NCI-H1092 (cell line): ENCODE data around the gene SPG7.

Experiments used
- DNase-seq: peaks from one replicate; lab custom pipeline; 2025; lab: John Stamatoyannopoulos, UW

Gene SPG7

DNA sequence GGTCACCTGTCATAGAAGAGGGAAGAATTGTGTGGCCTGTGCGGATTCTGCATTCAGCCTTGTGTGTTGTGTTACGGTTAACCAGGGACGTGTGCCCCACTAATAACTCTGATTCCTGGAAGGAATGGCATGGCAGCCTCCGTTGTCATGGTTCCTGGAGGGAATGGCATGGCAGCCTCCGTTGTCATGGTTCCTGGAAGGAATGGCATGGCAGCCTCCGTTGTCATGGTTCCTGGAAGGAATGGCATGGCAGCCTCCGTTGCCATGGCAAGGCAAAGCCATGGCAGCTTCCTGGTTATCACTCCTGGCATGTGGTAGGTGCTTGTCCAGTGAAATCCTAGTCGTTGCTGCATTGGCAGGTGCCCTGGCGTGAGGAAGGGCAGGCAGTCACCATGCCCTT, 8.9 kb downstream of the SPG7 start:
- no peak for DNase-seq

DNA sequence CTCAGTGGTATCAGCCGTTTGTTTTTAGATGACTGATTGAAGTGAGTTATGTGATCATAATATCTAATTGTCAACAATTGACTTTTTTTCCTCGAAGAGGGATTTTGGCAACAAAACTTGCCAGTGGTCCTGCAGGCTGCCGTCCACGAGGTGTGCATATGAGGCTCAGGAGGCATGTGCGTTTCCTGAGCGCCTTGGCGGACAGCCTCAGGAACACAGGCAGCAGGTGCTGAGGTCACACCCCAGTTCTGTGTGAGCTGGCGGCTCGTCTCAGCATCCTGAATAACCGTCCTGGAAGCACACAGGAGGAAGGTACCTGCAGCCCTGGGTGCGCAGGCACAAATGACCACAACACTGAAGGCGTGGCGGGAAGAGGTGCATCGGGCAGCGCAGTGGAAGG, 11.7 kb downstream of the SPG7 start:
- DNase-seq: no peak

DNA sequence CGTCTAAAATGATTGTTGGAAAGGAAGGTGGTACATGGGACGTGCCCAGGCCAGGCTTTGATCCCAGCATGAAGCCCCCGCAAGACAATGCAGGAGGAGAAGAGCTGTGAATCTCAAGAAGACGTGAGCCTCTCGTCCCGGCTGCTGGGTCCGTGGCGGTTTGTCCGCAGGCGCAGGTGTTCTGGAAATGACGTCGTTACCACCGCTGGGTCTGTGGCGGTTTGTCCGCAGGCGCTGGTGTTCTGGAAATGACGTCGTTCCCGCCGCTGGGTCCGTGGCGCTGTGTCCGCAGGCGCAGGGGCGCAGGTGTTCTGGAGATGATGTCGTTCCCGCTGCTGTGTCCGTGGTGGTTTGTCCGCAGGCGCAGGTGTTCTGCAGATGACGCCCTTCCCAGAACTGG, 14.1 kb downstream of the SPG7 start:
- DNase-seq: no peak

DNA sequence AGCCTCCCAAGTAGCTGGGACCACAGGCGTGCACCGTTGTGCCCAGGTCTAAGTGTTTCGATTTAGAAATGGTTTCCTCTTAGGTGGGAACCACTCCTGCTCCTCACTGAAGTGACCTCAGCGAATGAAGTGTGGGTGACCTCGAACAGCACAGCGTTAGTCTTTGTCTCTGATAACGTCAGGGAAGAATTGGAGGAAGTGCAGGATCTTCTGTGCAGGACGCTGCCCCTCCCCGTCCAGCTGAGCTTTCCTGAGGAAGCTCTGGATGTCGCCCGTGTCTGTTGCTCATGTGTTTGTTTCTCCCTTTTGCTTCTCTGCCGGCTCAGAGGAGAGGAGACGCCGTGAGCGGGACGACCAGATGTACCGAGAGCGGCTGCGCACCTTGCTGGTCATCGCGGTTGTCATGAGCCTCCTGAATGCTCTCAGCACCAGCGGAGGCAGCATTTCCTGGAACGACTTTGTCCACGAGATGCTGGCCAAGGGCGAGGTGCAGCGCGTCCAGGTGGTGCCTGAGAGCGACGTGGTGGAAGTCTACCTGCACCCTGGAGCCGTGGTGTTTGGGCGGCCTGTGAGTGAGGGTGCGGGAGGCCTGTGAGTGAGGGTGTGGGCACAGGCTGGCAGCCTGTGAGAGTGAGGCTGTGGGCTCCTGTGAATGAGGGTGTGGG, 15.6 kb downstream of the SPG7 start:
- DNase-seq: no peak

- no peak for DNase-seq
Measured at GRCh38 chr16:89525146-89525913, 17.1 kb downstream of the SPG7 start.

GRCh38 chr16:89529097-89529496, 20.9 kb downstream of the SPG7 start:
- DNase-seq: no peak

GRCh38 chr16:89530401-89531381, 22.5 kb downstream of the SPG7 start:
- DNase-seq: no peak

- DNase-seq: no peak
Measured at GRCh38 chr16:89531821-89532526, 23.8 kb downstream of the SPG7 start.

GRCh38 chr16:89534252-89534756, 26.1 kb downstream of the SPG7 start:
- DNase-seq: no peak

DNA sequence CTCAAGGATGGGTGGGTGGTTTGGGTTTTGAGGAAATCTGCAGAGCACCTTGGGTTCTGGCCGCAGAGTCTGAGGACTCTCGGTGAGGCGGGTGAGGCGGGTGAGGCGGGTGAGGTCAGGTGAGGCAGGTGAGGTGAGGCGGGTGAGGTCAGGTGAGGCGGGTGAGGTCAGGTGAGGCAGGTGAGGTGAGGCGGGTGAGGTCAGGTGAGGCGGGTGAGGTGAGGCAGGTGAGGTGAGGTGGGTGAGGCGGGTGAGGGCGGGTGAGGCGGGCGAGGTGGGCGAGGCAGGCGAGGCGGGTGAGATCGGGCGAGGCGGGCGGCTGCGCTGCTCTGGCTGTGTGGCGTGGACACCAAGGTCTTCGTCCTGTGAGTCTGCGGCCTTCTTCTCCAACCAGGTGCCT, 28.2 kb downstream of the SPG7 start:
- DNase-seq: no peak

DNA sequence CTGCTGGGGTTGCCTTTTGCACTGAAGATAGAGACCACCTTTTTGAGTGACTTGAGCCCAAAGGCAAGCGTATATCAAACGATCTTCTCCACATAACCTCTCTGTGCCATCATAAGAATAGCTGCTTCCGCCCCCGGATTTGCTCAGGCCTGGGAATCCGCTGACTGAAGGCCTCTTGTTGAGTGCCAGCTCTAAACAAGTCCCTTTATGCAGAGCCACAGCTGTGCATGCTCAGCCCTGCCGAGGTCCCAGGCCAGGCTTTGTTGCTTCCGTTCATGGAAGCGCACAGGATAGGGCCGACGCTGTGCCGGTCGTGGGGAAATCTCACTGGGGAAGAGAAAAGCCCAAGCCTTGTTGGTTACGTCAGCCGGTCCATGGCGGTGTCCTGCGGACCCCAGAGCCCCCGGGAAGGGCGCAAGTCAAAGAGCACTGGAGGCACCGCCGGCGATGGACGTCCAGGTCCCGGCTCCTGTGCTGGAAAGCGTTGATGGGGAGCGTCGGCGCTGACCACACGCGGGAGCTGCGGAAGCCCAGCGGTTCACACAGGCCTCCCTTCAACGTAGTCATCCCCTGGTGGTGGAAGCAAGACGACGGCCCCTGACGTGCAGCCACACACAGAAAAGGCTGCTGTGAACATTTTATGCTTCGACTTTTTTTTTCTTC, 28.8 kb downstream of the SPG7 start:
- DNase-seq: no peak

GRCh38 chr16:89537549-89537925, 29.3 kb downstream of the SPG7 start:
- no peak for DNase-seq

DNA sequence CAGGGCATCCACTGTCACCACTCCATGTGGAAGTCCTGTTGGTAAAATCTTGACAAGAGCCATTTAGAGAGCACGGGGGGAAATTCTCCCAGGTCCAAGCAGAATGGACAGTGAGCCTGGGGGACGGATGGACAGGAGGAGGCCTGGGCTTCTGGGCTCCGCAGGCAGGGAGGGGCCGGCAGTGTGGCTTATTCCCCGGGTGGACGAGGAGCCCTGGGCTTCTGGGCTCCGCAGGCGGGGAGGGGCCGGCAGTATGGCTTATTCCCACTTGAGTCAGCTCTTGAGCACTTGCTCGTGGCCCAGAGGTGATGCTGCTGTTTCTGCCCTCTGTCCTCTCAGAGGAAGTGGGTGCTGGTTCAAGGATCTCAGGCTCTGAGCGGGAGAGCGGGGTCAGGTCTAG, 30.1 kb downstream of the SPG7 start:
- no peak for DNase-seq

GRCh38 chr16:89540557-89540956, 32.4 kb downstream of the SPG7 start:
- no peak for DNase-seq

- no peak for DNase-seq
Measured at GRCh38 chr16:89541792-89542191, 33.6 kb downstream of the SPG7 start.

- DNase-seq: no peak
Measured at GRCh38 chr16:89544113-89544512, 35.9 kb downstream of the SPG7 start.

DNA sequence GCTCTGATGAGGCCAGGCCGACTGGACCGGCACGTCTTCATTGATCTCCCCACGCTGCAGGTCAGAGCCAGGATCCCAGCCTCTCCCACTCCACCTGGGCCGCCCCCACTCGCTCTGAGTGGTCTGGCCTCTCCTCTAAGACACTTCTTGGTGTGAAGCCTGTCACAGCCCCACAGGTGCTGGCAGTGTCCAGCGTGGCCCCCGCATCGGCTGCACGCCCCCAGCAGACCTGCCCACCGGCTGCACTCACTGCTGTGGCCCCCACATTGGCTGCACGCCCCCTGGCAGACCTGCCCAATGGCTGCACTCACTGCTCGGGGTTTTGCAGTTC, 36.5 kb downstream of the SPG7 start:
- no peak for DNase-seq

DNA sequence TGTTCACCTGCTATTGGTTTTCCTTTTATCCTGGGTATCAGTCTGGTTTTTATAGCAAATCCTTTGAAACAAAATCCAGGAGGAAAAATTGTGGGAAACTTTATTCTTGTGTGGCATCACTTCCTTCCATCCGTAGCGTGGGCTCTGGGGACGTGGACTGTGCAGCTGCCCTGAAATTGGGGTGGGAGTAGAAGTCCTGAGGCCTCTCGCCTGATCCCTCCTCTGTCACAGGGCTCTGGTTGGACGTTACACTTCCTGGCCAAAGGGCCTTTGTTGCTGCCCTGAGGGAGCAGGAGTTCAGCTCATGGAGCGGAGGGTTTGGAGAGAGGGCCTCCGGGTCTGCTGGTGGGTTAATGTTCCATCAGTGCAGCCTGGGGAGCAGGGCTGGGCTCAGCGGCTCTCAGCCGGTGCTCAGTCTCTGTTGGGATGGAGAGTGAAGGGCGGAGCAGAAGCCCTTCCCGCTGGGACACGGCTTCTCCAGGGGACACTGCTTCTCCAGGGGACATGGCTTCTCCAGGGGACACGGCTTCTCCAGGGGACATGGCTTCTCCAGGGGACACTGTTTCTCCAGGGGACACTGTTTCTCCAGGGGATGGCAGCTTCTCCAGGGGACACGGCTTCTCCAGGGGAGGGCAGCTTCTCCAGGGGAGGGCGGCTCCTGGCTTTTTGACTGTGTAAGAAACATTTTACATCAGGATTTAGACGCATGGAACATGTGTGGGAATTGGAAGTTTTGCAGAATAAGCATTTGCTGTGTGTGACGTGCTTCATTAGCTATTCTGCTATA, 37.0 kb downstream of the SPG7 start:
- DNase-seq: no peak

- no peak for DNase-seq
Measured at GRCh38 chr16:89545831-89546574, 37.8 kb downstream of the SPG7 start.

DNA sequence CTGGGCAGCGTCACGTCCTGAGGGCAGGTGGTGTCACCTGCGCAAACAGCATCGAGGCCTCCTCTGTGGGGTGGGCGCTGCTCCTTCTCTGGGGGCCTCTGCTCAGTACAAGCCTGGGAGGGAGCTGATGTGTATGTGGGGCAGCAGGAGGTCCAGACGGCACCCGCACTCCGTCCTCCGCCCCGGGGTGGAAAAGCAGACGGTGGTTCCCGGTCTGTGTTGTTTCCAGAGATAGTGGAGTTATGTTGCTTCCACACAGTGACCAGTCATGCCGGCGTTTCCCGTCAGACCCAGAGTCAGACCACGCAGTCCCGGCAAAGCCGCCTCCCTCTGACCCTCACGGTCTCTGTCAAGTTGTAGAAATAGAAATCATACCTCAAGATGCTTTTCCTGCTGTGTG, 38.6 kb downstream of the SPG7 start:
- no peak for DNase-seq
